HG02938 (cell line): ENCODE results near the gene ARHGAP5.

Experiments
- ATAC-seq: cut with Tn5 transposase; IDR thresholded peaks from one replicate; pipeline ENCODE4 v1.9.1; 2021; ENCODE audit warnings: mild to moderate bottlenecking, moderate library complexity; ENCODE audit not compliant: unreplicated experiment

The ARHGAP5 gene

GRCh38 chr14:32206552-32206951 is 129.4 kb downstream of the ARHGAP5 start:
- ATAC-seq, result no peak

GRCh38 chr14:32208490-32208889 is 131.4 kb downstream of the ARHGAP5 start:
- ATAC-seq, result no peak
